Islet of Langerhans (tissue), 1 donor: ENCODE results near the gene DPP3.

Experiments used
- FAIRE-seq: peaks from one replicate; lab custom pipeline; 2011; peaks lifted over from hg19 to GRCh38; lab: Jason Lieb, UNC

DPP3 gene

GRCh38 chr11:66465373-66466224 lies 14.6 kb upstream of the DPP3 start:
- FAIRE-seq: no peak

GRCh38 chr11:66466225-66467033 lies 13.8 kb upstream of the DPP3 start, which contains the start of gene PELI3:
TSS of gene PELI3 (plus strand) at chr11:66466905. CDS start at chr11:66468129, 1,224 bp downstream.
- no peak for FAIRE-seq

- no peak for FAIRE-seq
Observed at GRCh38 chr11:66467034-66467659, 13.1 kb upstream of the DPP3 start.

- FAIRE-seq: no peak
Observed at GRCh38 chr11:66467756-66468155, 12.5 kb upstream of the DPP3 start.

- FAIRE-seq: no peak
Observed at GRCh38 chr11:66468691-66469090, 11.5 kb upstream of the DPP3 start.

- no peak for FAIRE-seq
Observed at GRCh38 chr11:66469441-66469840, 10.8 kb upstream of the DPP3 start.

- no peak for FAIRE-seq
Observed at GRCh38 chr11:66470015-66470414, 10.2 kb upstream of the DPP3 start.

- FAIRE-seq: no peak
Observed at GRCh38 chr11:66471142-66471541, 9.1 kb upstream of the DPP3 start.

- no peak for FAIRE-seq
Observed at GRCh38 chr11:66472054-66472453, 8.2 kb upstream of the DPP3 start.

GRCh38 chr11:66473167-66473566 lies 7.1 kb upstream of the DPP3 start:
- no peak for FAIRE-seq

- no peak for FAIRE-seq
Observed at GRCh38 chr11:66473608-66474515, 6.4 kb upstream of the DPP3 start.

GRCh38 chr11:66475349-66476172 lies 4.7 kb upstream of the DPP3 start:
- no peak for FAIRE-seq

GRCh38 chr11:66476173-66476840 lies 3.9 kb upstream of the DPP3 start:
- no peak for FAIRE-seq

GRCh38 chr11:66476841-66477251 lies 3.4 kb upstream of the DPP3 start:
- no peak for FAIRE-seq

GRCh38 chr11:66477263-66478201 lies 2.7 kb upstream of the DPP3 start:
- FAIRE-seq: no peak

- FAIRE-seq: no peak
Observed at GRCh38 chr11:66478729-66479393, 1.4 kb upstream of the DPP3 start.

- no peak for FAIRE-seq
Observed at GRCh38 chr11:66479394-66480116, 679 bp upstream of the DPP3 start.
